Neural cell (in vitro differentiated cells): Measurements from ENCODE around the gene FCRLB.

Source experiments
- EP300 ChIP-seq: fragments of 450-650 bp; conservative IDR thresholded peaks from 2 replicates; pipeline ENCODE4 v1.6.1; 2014; ENCODE audit warnings: antibody characterized with exemption, mild to moderate bottlenecking, moderate library complexity; ENCODE audit not compliant: poor library complexity, severe bottlenecking
- EZH2 ChIP-seq: fragments of 200-600, 300-800 bp; shearing (Covaris generic), sonication (generic); IDR thresholded peaks from 2 replicates; pipeline ENCODE4 v1.6.1; 2014; ENCODE audit warnings: antibody characterized with exemption, low read length, borderline replicate concordance, mild to moderate bottlenecking; ENCODE audit not compliant: insufficient read depth, poor library complexity, severe bottlenecking
- MXI1 ChIP-seq: fragments of 450-650 bp; conservative IDR thresholded peaks from 2 replicates; pipeline ENCODE4 v1.6.1; 2014; ENCODE audit warnings: antibody characterized with exemption, mild to moderate bottlenecking; ENCODE audit not compliant: poor library complexity, severe bottlenecking
- POLR2AphosphoS5 ChIP-seq: IDR thresholded peaks from 2 replicates; pipeline ENCODE4 v1.6.1; 2012
- RAD21 ChIP-seq: fragments of 450-650 bp; conservative IDR thresholded peaks from 2 replicates; pipeline ENCODE4 v1.6.1; 2014; ENCODE audit warnings: antibody characterized with exemption, mild to moderate bottlenecking, moderate library complexity
- TAF1 ChIP-seq: IDR thresholded peaks from 2 replicates; pipeline ENCODE4 v1.6.1; 2012; ENCODE audit warnings: low read depth
- TF ChIP-seq, protein P1 (sequence below): fragments of 450-650 bp; IDR thresholded peaks from 2 replicates; pipeline ENCODE4 v1.5.1; 2014; ENCODE audit warnings: antibody characterized with exemption, mild to moderate bottlenecking, moderate library complexity; ENCODE audit not compliant: poor library complexity, severe bottlenecking

DNA sequence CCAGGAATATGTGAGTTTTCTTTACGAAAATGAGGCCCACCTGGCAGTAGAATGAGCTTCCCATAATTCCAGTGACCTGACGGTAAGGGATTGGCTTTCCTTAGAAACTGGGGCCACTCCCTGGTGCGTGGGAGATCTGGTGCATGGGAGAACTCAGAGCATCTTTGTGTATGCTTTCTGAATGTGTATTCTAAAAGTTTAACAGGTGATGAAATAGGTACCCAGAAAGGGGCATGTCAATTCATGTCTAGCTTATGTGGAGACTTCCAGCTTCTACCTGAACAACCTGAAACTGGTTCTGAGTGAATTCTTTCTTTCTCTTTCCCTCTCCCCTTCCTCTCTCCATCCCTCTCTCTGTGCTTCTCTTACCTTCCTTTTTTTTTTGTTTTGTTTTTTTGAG lies 29.5 kb upstream of the FCRLB start:
- TF ChIP-seq, protein P1, sequence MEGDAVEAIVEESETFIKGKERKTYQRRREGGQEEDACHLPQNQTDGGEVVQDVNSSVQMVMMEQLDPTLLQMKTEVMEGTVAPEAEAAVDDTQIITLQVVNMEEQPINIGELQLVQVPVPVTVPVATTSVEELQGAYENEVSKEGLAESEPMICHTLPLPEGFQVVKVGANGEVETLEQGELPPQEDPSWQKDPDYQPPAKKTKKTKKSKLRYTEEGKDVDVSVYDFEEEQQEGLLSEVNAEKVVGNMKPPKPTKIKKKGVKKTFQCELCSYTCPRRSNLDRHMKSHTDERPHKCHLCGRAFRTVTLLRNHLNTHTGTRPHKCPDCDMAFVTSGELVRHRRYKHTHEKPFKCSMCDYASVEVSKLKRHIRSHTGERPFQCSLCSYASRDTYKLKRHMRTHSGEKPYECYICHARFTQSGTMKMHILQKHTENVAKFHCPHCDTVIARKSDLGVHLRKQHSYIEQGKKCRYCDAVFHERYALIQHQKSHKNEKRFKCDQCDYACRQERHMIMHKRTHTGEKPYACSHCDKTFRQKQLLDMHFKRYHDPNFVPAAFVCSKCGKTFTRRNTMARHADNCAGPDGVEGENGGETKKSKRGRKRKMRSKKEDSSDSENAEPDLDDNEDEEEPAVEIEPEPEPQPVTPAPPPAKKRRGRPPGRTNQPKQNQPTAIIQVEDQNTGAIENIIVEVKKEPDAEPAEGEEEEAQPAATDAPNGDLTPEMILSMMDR: no peak
- TF ChIP-seq EP300 (no peak), POLR2AphosphoS5 (no peak), MXI1 (no peak), TAF1 (no peak), RAD21 (no peak), EZH2 (no peak)
